Testis (tissue), 2 donors: ENCODE measurements around the gene PRKAG2.

Experiments used
- CTCF ChIP-seq, 3 experiments: fragments of 450-650 bp in 2 of 3; fragments of 200-600 bp in 1 of 3; sonication (generic) in 1 of 3; IDR thresholded peaks; one replicate each; pipeline ENCODE4 v1.5.1; 2016 to 2019; ENCODE audit warnings: antibody characterized with exemption in 3 of 3, mild to moderate bottlenecking in 2 of 3, moderate library complexity in 1 of 3
- POLR2A ChIP-seq: fragments of 450-650 bp; IDR thresholded peaks from one replicate; pipeline ENCODE4 v1.6.1; 2017; ENCODE audit warnings: antibody characterized with exemption, mild to moderate bottlenecking, moderate library complexity

GRCh38 chr7:151621961-151622360, 255.0 kb downstream of the PRKAG2 start:
- TF ChIP-seq CTCF (IDR thresholded peaks at IDR 0.05) (no peak), POLR2A (no peak)
